Sigmoid colon (tissue), 4 donors: ENCODE measurements around the gene C6orf52.

Experiments used
- EP300 ChIP-seq, 4 donors: sonication (generic); formaldehyde crosslinking; IDR thresholded peaks; one replicate each; pipeline ENCODE4 v1.6.1; 2017; ENCODE audit warnings: antibody characterized with exemption in 4 of 4
- POLR2A ChIP-seq, 2 donors: fragments of 450-650 bp; IDR thresholded peaks; one replicate each; pipeline ENCODE4 v1.6.1; 2016; ENCODE audit warnings: antibody characterized with exemption in 2 of 2, mild to moderate bottlenecking in 2 of 2, moderate library complexity in 2 of 2
- POLR2AphosphoS5 ChIP-seq, 4 donors: sonication (generic); formaldehyde crosslinking; IDR thresholded peaks; one replicate each; pipeline ENCODE4 v1.6.1; 2017; ENCODE audit warnings: antibody characterized with exemption in 4 of 4
- TF ChIP-seq, protein P1 (sequence below), 4 experiments: fragments of 450-650 bp in 3 of 4; fragments of 200-600 bp in 1 of 4; IDR thresholded peaks; one replicate each; pipeline ENCODE4 v1.5.1; 2016 to 2019; ENCODE audit warnings: antibody characterized with exemption in 4 of 4, mild to moderate bottlenecking in 3 of 4, moderate library complexity in 2 of 4

DNA sequence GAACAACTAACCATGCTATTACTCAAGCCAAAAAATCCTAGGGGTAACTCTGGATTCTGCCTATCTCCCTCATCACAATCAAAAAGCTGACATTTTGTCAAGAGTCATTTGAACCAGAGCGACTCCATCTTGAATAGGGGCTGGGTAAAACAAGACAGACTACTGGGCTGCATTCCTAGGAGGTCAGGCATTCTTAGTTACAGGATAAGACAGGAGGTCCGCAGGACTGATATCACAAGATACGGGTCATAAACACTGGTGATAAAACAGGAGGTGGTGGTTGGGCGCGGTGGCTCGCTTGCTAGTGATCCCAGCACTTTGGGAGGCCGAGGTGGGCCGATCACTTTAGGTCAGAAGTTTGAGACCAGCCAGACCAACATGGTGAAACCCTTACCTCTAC, 32.2 kb downstream of the C6orf52 start:
- TF ChIP-seq, protein P1, sequence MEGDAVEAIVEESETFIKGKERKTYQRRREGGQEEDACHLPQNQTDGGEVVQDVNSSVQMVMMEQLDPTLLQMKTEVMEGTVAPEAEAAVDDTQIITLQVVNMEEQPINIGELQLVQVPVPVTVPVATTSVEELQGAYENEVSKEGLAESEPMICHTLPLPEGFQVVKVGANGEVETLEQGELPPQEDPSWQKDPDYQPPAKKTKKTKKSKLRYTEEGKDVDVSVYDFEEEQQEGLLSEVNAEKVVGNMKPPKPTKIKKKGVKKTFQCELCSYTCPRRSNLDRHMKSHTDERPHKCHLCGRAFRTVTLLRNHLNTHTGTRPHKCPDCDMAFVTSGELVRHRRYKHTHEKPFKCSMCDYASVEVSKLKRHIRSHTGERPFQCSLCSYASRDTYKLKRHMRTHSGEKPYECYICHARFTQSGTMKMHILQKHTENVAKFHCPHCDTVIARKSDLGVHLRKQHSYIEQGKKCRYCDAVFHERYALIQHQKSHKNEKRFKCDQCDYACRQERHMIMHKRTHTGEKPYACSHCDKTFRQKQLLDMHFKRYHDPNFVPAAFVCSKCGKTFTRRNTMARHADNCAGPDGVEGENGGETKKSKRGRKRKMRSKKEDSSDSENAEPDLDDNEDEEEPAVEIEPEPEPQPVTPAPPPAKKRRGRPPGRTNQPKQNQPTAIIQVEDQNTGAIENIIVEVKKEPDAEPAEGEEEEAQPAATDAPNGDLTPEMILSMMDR (IDR thresholded peaks at IDR 0.05), result no peak
- TF ChIP-seq POLR2A (IDR thresholded peaks at IDR 0.05) (no peak), EP300 (IDR thresholded peaks at IDR 0.05) (no peak), POLR2AphosphoS5 (IDR thresholded peaks at IDR 0.05) (no peak)
